HG02943 (cell line): ENCODE measurements around the gene ZNF525.
"Not testable (repeated sequence)": the region's sequence is repeated elsewhere in the genome, so short reads cannot be mapped to it uniquely, and the experiment has no call there.

Experiments
- ATAC-seq: cut with Tn5 transposase; IDR thresholded peaks from one replicate; pipeline ENCODE4 v1.9.1; 2021; ENCODE audit warnings: mild to moderate bottlenecking, low read depth, moderate library complexity; ENCODE audit not compliant: unreplicated experiment

ZNF525 gene

DNA sequence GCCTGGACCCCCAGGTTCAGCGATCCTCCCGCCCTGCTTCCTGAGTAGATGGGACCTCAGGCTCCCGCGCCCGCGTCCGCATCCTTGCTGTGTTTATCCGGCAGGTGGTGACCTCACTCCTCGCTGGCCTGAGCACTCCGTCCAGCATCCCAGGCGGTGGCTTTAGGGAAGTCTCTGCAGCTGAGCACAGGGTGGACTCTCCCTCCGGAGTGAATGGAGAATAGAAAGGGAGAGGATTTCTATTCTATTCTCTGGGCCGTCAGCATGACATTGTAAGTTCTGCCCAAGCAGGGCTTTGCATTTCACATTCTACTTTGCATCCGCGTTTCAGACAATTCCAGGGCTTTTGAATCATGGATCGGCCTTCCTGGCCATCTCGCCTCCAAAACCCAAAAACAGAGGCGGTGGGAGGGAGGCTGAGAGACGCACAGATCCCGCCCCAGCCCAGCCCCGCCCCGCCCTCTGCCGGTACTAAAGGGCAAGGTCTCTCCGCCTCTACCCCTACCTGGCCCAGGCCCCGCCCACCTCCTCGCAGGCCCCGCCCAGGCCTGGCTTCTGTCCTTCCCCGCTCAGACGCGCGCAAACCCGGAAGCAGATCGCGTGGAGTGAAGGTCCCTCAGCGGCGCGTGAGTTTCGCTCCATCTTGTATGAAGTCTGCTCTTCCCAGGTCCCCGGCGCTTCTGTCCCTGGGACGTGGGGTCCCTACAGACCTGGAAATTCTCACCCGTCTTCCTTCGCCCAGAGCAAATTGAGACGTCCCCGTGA is at the start of gene ZNF525:
TSS of gene ZNF525 (plus strand) at position 572 of the 765 bp plus-strand sequence. CDS start 6,577 bp downstream, outside the sequence.
- ATAC-seq = peak; percentile 94

DNA sequence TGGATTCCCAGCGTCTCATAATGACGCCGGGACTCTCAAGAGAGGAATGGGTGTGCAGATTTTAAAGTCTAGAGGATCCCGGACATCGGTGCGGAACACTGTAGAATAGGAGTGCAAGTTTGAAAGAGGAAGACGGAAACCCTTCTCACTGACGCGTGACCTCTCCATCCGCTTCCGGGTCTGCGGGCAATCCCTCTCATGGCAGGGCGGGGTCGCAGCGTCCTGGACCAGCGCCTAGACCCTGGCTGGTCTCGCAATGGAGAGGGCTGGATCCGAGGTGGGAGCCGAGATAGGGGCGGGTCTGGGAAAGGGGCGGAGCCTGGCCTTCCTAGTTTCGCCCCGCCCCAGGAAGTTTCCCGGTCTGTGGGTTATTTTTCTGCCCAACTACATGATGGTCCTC is 36.5 kb upstream of the ZNF525 start:
- no peak for ATAC-seq

DNA sequence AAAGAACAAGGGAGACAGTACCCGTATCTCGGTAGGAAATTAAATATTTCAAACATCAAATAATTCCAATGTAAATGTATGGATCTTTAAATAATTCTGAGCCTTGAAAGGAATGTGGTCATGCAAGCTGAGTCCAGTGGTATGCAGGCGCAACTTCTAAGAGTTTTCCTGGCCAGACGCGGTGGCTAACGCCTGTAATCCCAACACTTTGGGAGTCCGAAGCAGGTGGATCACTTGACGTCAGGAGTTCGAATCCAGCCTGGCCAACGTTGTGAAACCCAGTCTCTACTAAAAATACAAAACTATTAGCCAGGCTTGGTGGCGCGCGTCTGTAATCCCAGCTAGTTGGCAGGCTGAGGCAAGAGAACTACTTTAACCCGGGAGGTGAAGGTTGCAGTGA is 33.0 kb upstream of the ZNF525 start:
- ATAC-seq = no peak

DNA sequence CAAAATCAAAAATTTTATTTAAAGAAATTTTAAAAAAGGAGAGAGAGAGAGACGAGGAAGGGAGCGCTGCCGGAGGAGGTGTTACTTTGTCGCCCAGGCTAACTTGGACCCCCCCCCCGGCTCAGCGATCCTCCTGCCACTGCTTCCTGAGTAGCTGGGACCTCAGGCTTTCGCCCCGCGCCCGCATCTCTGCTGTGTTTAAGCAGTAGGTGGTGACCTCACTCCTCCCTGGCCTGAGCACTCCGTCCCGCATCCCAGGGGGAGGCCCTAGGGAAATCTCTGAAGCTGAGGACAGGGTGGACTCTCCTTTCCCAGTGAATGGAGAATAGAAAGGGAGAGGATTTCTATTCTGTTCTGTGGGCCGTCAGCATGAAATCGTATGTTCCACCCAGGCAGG is 32.4 kb upstream of the ZNF525 start:
- no peak for ATAC-seq

- peak; percentile 89 for ATAC-seq
These were observed 31.7 kb upstream of the ZNF525 start, which contains the start of gene ZNF845 for GRCh38 chr19:53333463-53334449. Gene ZNF845 (plus strand): TSS chr19:53333749. CDS start chr19:53341308, 7,559 bp downstream.

GRCh38 chr19:53344403-53344802 is 21.1 kb upstream of the ZNF525 start:
- not testable (repeated sequence) for ATAC-seq

DNA sequence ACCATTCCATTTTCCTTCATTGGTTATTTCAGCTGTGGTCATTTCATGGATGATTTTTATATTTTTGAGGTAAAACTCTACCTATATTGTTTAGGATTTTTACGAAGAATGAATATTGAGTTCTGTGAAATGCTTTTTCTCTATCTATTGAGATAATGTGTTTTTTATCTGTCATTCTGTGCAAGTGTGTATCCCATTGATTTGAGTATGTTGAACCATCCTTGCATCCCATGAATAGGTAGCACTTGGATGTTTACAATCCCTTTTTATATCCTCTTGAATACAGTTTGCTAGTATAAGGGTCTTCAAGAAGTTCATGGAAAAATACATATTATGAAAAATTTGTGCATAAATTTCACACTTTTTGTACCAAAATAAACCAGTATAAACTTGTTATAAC is 9.8 kb upstream of the ZNF525 start:
- no peak for ATAC-seq

DNA sequence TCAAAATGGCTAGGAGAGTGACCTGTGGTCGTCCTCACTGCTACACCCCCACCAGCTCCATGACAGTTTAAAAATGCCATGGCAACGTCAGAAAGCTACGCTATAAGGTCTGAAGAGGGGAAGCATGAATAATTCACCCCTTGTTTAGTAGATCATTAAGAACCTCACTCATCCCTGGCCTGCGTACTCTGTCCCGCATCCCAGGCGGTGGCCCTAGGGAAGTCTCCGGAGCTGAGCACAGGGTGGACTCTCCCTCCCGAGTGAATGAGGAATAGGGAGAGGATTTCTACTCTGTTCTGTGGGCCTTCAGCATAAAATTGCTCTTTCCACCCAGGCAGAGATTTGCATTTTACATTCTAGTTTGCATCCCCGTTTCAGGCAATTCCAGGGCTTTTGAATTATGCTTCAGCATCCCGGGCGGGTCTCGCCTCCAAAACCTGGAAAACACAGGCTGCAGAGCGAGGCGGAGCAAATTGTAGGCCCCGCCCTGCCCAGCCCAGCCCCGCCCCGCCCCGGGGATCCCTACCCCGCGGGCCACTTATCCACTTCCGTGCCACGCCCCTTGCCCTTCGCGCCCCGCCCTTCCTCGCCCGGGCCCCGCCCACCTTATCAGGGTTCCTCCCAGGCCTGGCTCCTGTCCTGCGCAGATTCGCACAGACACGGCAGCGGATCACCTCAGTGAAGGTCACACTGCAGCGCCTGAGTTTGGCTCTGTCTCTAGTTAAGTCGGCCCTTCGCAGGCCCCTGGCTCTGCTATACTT is 7.5 kb upstream of the ZNF525 start:
- ATAC-seq = no peak

DNA sequence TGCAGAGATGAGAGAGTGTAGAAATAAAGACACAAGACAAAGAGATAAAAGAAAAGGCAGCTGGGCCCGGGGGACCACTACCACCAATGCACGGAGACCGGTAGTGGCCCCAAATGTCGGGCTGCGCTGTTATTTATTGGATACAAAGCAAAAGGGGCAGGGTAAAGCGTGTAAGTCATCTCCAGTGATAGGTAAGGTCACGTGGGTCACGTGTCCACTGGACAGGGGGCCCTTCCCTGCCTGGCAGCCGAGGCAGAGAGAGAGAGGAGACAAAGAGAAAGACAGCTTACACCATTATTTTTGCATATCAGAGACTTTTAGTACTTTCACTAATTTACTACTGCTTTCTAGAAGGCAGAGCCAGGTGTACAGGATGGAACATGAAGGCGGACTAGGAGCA is 5.4 kb upstream of the ZNF525 start:
- not testable (repeated sequence) for ATAC-seq

- peak; percentile 39 for ATAC-seq
These were observed 491 bp downstream of the ZNF525 start for GRCh38 chr19:53365899-53366493.

DNA sequence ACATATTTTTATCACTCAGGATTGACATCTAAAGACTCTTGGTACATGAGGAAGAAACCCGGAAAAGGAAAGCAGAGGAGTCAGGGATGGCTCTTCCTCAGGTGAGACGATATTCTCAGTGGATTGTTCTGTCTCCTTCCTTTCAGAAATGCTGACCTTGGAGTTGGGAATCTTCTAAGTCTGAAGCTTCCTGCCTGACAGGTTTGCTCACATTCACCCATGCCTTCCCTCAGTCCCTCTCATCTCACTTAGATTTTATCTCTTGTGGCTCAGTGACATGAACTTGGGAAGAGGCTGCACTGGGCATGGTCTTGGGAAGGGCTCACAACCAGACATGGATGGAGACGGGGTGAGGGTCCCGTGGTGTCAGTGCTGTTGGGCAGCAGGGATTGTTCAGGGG is 6.7 kb downstream of the ZNF525 start:
- ATAC-seq = no peak

GRCh38 chr19:53374288-53374687 is 8.8 kb downstream of the ZNF525 start:
- no peak for ATAC-seq

DNA sequence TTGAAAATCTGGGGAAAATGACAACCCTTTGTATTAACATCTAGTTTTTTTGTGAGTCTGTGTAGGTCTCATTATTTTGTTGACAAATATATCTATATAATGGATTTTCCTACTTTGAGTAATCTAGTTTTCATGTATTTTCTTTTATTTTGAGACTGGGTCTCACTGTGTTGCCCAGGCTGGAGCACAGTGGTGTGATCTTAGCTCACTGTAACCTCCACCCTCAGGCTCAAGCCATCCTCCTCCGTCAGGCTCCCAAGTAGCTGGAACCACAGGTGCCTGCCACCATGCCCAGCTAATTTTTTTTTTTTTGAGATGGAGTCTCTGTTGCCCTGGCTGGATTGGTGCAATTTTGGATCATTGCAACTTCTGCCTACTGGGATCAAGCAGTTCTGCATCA is 9.2 kb downstream of the ZNF525 start:
- ATAC-seq = no peak

DNA sequence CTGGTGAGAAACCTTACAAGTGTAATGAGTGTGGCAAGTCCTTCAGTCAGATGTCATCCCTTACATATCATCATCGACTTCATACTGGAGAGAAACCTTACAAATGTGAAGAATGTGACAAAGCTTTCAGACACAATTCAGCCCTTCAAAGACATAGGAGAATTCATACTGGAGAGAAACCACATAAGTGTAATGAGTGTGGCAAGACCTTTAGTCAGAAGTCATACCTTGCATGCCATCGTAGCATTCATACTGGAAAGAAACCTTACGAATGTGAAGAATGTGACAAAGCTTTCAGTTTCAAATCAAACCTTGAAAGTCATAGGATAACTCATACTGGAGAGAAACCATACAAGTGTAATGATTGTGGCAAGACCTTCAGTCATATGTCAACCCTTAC is 15.9 kb downstream of the ZNF525 start:
- ATAC-seq = no peak

- ATAC-seq = no peak
These were observed 22.7 kb downstream of the ZNF525 start for GRCh38 chr19:53388168-53388567.

GRCh38 chr19:53388904-53389303 is 23.4 kb downstream of the ZNF525 start:
- ATAC-seq = no peak

DNA sequence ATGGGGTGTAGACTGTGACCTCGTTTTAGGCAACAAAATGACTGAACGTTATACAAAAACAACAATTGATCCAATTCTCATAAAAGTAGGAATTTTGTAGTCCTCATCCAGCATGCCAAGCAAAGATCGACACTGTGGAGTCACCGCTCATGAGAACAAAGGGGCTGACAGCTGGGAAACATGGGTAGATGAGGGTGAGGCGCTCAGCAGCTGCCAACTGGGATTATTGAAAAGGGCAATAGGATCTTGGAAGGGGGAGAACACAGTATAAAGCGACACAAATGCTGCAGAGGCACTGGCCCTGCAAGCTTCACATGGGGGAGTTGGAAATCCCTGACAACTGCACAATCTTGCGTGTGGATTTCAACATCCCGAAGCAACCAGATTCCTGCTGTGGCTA is 24.1 kb downstream of the ZNF525 start:
- no peak for ATAC-seq

DNA sequence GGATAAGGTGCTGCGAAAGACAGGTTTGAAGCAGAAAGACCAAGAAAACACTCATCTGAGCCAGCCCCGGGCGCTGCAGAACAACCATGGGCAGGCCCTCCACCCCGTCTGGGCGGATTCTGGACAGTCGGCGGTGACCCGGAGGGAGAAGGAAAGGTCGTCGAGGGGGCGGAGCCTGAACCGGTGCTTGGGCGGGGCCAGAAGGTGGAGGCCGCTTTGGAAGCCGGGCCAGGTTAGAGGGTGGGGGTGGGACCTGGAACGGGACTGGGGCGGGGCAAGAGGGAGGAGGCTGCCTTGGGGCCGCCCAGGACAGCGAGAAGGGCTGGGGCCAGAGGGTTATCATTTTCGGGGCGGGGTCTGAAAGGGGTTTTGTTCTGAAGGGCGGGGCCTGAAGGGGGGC is 24.5 kb downstream of the ZNF525 start:
- no peak for ATAC-seq

GRCh38 chr19:53394522-53394973 is 29.0 kb downstream of the ZNF525 start:
- no peak for ATAC-seq
